Colonic mucosa (tissue), 4 donors: Measurements from ENCODE around the gene MORC3. TPM values are rescaled to one million over a fixed set of nuclear protein-coding genes. Genes with fewer than 3 reads are reported as not detected.
"Not testable (repeated sequence)": the region's sequence is repeated elsewhere in the genome, so short reads cannot be mapped to it uniquely, and the experiment has no call there.

Experiments
- DNase-seq: peaks from one replicate; pipeline ENCODE4 v3.0.0-alpha.2; 2020
- H3K27ac ChIP-seq: fragments of 200-600 bp; one replicate; pipeline ENCODE4 v1.8.0; 2021
- H3K27me3 ChIP-seq: fragments of 200-600 bp; one replicate; pipeline ENCODE4 v1.8.0; 2021
- H3K36me3 ChIP-seq: fragments of 200-600 bp; one replicate; pipeline ENCODE4 v1.8.0; 2021
- H3K4me1 ChIP-seq: fragments of 200-600 bp; one replicate; pipeline ENCODE4 v1.8.0; 2021; ENCODE audit warnings: mild to moderate bottlenecking
- H3K4me3 ChIP-seq: fragments of 200-600 bp; one replicate; pipeline ENCODE4 v1.8.0; 2021
- H3K9ac ChIP-seq, 2 donors: one replicate each; pipeline ENCODE4 v1.7.0; 2013; ENCODE audit warnings: control low read depth in 2 of 2, low read depth in 2 of 2, low read length in 2 of 2
- H3K9me3 ChIP-seq: fragments of 200-600 bp; one replicate; pipeline ENCODE4 v1.8.0; 2021
- CTCF ChIP-seq: fragments of 200-600 bp; IDR thresholded peaks from one replicate; pipeline ENCODE4 v1.8.0; 2022; ENCODE audit warnings: antibody characterized with exemption, mild to moderate bottlenecking
- intact Hi-C: fragments of 100-400 bp; cut with DNase I; formaldehyde crosslinking; loops from one replicate; pipeline ENCODE4 v1.14.1; 2022
- total RNA-seq, 2 donors: library from RNA; stranded (reverse); fragmentation: NEBNext Ultra II Directional in 1 of 2; extraction: Animal tissue kit (Norgen Biotek cat#: 25700) in 1 of 2; gene quantifications; one replicate each; pipeline ENCODE4 v1.2.1, GENCODE V29; 2021
- donor health status: healthy.
- donor health status: DM: no; HTN: no; CAD: no.
- donor health status: DM: no; HTN: no; CAD: no.

The MORC3 gene
- total RNA-seq, 2 donors from 2014 or later: 18.5 to 28.9 TPM

GRCh38 chr21:36395353-36396111 lies 75.5 kb downstream of the MORC3 start:
- Histone ChIP-seq H3K4me1 (no peaks in the 10 kb centered on the region), H3K27me3 (no peaks in the 10 kb centered on the region), H3K9me3 (no peaks in the 10 kb centered on the region), H3K9ac (no peak overlapping the region), H3K27ac (no peak overlapping the region), H3K36me3 (no peaks in the 10 kb centered on the region), H3K4me3 (no peak overlapping the region)
- intact Hi-C loops: no loop called here
- no peak for TF ChIP-seq CTCF
- DNase-seq: no peak

GRCh38 chr21:36396325-36396724 lies 76.3 kb downstream of the MORC3 start:
- H3K27ac ChIP-seq: no peak overlapping the region
- DNase-seq: no peak
- H3K4me1 ChIP-seq: no peaks in the 10 kb centered on the region
- no peak for TF ChIP-seq CTCF
- no peak overlapping the region for H3K4me3 ChIP-seq
- H3K9me3 ChIP-seq: no peaks in the 10 kb centered on the region
- no peaks in the 10 kb centered on the region for H3K36me3 ChIP-seq
- no peak overlapping the region for H3K9ac ChIP-seq
- H3K27me3 ChIP-seq: no peaks in the 10 kb centered on the region
- intact Hi-C loops: no loop called here

- no peaks in the 10 kb centered on the region for H3K27me3 ChIP-seq
- no peak overlapping the region for H3K9ac ChIP-seq
- H3K36me3 ChIP-seq: no peaks in the 10 kb centered on the region
- H3K4me1 ChIP-seq: no peaks in the 10 kb centered on the region
- no peak for DNase-seq
- intact Hi-C loops: no loop called here
- no peaks in the 10 kb centered on the region for H3K9me3 ChIP-seq
- no peak overlapping the region for H3K27ac ChIP-seq
- no peak overlapping the region for H3K4me3 ChIP-seq
- no peak for TF ChIP-seq CTCF
These were observed 77.0 kb downstream of the MORC3 start for GRCh38 chr21:36396971-36397370.

GRCh38 chr21:36397606-36398005 lies 77.6 kb downstream of the MORC3 start:
- no peak for DNase-seq
- no peaks in the 10 kb centered on the region for H3K9me3 ChIP-seq
- no peaks in the 10 kb centered on the region for H3K4me1 ChIP-seq
- intact Hi-C loops: no loop called here
- H3K27ac ChIP-seq: no peak overlapping the region
- H3K4me3 ChIP-seq: no peak overlapping the region
- no peak overlapping the region for H3K9ac ChIP-seq
- H3K36me3 ChIP-seq: no peaks in the 10 kb centered on the region
- H3K27me3 ChIP-seq: no peaks in the 10 kb centered on the region
- no peak for TF ChIP-seq CTCF

- H3K27ac ChIP-seq, intact Hi-C loops, H3K36me3 ChIP-seq, H3K4me3 ChIP-seq, H3K9me3 ChIP-seq, H3K27me3 ChIP-seq, DNase-seq, H3K9ac ChIP-seq, H3K4me1 ChIP-seq: not testable (repeated sequence)
These were observed 79.7 kb downstream of the MORC3 start for GRCh38 chr21:36399736-36400135.

- Histone ChIP-seq H3K9ac (no peak overlapping the region), H3K4me3 (no peak overlapping the region), H3K27me3 (no peaks in the 10 kb centered on the region), H3K4me1 (no peaks in the 10 kb centered on the region), H3K36me3 (no peaks in the 10 kb centered on the region), H3K27ac (no peak overlapping the region), H3K9me3 (no peaks in the 10 kb centered on the region)
- DNase-seq: no peak
- intact Hi-C loops: no loop called here
- TF ChIP-seq CTCF: no peak
These were observed 80.7 kb downstream of the MORC3 start for GRCh38 chr21:36400719-36401118.
